Activated CD4-positive, alpha-beta memory T cell treated with anti-CD3 and anti-CD28 coated beads for 36 hours (primary cell): Measurements from ENCODE around the gene RNGTT. TPM values are rescaled to one million over a fixed set of nuclear protein-coding genes. Genes with fewer than 3 reads are reported as not detected.
"Not testable (repeated sequence)": the region's sequence is repeated elsewhere in the genome, so short reads cannot be mapped to it uniquely, and the experiment has no call there.

Experiments used
- CTCF ChIA-PET: fragments of 350-600 bp; sonication (Branson Sonifier 250); formaldehyde crosslinking; loops from one replicate; lab custom pipeline; 2021; ENCODE audit warnings: antibody characterized with exemption, inconsistent platforms; lab: Charles Lee
- POLR2A ChIA-PET: fragments of 350-600 bp; sonication (Branson Sonifier 250); formaldehyde crosslinking; loops from one replicate; lab custom pipeline; 2021; ENCODE audit warnings: antibody characterized with exemption; lab: Charles Lee
- DNase-seq: peaks from one replicate; pipeline ENCODE4 v3.0.0-alpha.2; 2020
- H3K27ac Mint-ChIP-seq: one replicate; pipeline ENCODE4 v1.8.0; 2021; ENCODE audit warnings: mixed read lengths
- H3K27me3 Mint-ChIP-seq: one replicate; pipeline ENCODE4 v1.8.0; 2021; ENCODE audit warnings: mixed read lengths
- H3K36me3 Mint-ChIP-seq: one replicate; pipeline ENCODE4 v1.8.0; 2021; ENCODE audit warnings: mixed read lengths
- H3K4me1 Mint-ChIP-seq: one replicate; pipeline ENCODE4 v1.8.0; 2021; ENCODE audit warnings: low read depth, mixed read lengths
- H3K4me3 Mint-ChIP-seq: one replicate; pipeline ENCODE4 v1.8.0; 2021; ENCODE audit warnings: mild to moderate bottlenecking, mixed read lengths
- H3K9me3 Mint-ChIP-seq: one replicate; pipeline ENCODE4 v1.8.0; 2021; ENCODE audit warnings: mixed read lengths
- intact Hi-C: fragments of 100-400 bp; cut with micrococcal nuclease; formaldehyde crosslinking; loops from one replicate; pipeline ENCODE4 v1.15.1; 2023
- total RNA-seq, 2 experiments: library from RNA; stranded (reverse); gene quantifications; one replicate each; pipeline ENCODE4 v1.2.3, GENCODE V29; 2021

The RNGTT gene
- total RNA-seq, 2 experiments from 2014 or later: 21.3 to 22.0 TPM

GRCh38 chr6:88969255-88969654 is 5.8 kb upstream of the RNGTT start:
- H3K36me3 Mint-ChIP-seq, POLR2A ChIA-PET, H3K4me3 Mint-ChIP-seq, H3K4me1 Mint-ChIP-seq, DNase-seq, H3K27ac Mint-ChIP-seq, H3K27me3 Mint-ChIP-seq, CTCF ChIA-PET: not testable (repeated sequence)
- intact Hi-C loops: loop anchor here (10.0 kb wide), 1 partner anchor 1814 kb away; the partner anchor contains the start of gene ZNF292
- H3K9me3 Mint-ChIP-seq: peaks cover 16% of the 10 kb centered on the region

GRCh38 chr6:88967891-88968290 is 4.5 kb upstream of the RNGTT start:
- Mint-ChIP-seq H3K27me3 (no peaks in the 10 kb centered on the region), H3K27ac (no peak overlapping the region), H3K36me3 (peaks cover 9% of the 10 kb centered on the region), H3K4me1 (peaks cover 13% of the 10 kb centered on the region), H3K9me3 (peaks cover 16% of the 10 kb centered on the region), H3K4me3 (no peak overlapping the region)
- intact Hi-C loops: loop anchor here (10.0 kb wide), 1 partner anchor 1813 kb away; the partner anchor contains the start of gene ZNF292
- DNase-seq: no peak
- ChIA-PET CTCF (no interaction called here), POLR2A (no interaction called here)

DNA sequence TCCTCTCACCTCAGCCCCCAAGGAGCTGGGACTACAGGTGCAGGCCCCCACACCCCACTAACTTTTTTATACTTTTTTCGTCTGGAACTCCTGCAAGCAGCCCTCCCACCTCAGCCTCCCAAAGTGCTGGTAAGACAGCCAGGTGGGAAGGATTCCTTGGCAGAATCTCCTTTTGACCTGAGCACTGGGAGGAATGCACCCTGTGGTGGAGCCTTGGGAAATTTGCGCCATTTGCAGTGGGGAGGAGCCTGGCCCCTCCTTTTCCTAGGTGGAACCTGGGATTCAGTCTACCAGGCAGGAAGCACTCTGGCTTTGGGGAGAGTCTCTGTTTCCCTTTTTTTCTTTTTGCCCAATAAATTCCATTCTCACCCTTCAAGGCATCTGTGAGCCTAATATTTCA is 2.3 kb upstream of the RNGTT start:
- no peak overlapping the region for H3K4me3 Mint-ChIP-seq
- POLR2A ChIA-PET: no interaction called here
- H3K4me1 Mint-ChIP-seq: peaks cover 26% of the 10 kb centered on the region
- intact Hi-C loops: loop anchor here (10.0 kb wide), 1 partner anchor 1811 kb away; the partner anchor contains the start of gene ZNF292
- no peaks in the 10 kb centered on the region for H3K27me3 Mint-ChIP-seq
- no peak for DNase-seq
- H3K9me3 Mint-ChIP-seq: peaks cover 16% of the 10 kb centered on the region
- CTCF ChIA-PET: no interaction called here
- no peak overlapping the region for H3K27ac Mint-ChIP-seq
- H3K36me3 Mint-ChIP-seq: peaks cover 9% of the 10 kb centered on the region

DNA sequence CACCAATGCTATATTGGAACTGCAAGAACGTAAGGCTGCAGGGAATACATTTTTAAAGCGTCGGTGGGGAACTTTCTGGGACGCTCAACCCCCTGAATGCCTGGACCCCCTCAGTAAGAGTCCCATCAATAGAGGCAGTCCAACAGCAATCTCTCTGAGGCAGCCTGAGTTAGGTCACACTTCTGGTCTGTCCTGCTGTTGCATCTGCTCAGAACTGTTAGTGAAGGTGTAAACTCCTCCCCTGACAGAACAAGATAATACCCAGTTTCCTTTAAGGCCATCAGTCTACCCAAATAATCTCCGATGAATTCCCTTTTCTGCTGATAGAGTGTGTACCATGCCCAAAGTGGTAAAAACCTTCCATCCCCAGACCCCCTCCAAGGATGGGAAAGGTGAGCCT is 1.1 kb upstream of the RNGTT start:
- Mint-ChIP-seq H3K9me3 (peaks cover 14% of the 10 kb centered on the region), H3K27me3 (no peaks in the 10 kb centered on the region), H3K4me1 (peaks cover 36% of the 10 kb centered on the region), H3K36me3 (peaks cover 9% of the 10 kb centered on the region), H3K27ac (no peak overlapping the region), H3K4me3 (peak overlapping the region; percentile 96)
- DNase-seq: no peak
- intact Hi-C loops: loop anchor here (5.0 to 10.0 kb wide), 2 partner anchors 388 to 1810 kb away; partner anchors contain the start of genes UBE2J1 and ZNF292
- ChIA-PET CTCF (interaction anchor here (1.1 to 1.5 kb wide), 2 partner anchors 181 to 407 kb away, joined by 3 to 4 read pairs; partner anchors contain the start of gene PM20D2), POLR2A (no interaction called here)

DNA sequence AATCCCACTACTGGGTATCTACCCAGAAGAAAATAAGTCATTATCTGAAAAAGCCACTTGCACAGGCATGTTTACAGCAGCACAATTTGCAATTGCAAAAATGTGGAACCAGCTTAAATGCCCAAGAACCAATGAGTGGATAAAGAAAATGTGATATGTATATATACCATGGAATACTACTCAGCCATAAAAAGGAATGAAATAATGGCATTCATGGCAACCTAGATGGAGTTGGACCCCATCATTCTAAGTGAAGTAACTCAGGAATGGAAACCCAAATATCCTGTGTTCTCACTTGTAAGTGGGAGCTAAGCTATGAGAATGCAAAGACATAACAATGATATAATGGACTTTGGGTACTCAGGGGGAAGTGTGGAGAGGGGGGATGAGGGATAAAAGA is 4.6 kb downstream of the RNGTT start:
- no peak overlapping the region for H3K27ac Mint-ChIP-seq
- H3K36me3 Mint-ChIP-seq: peaks cover 14% of the 10 kb centered on the region
- H3K27me3 Mint-ChIP-seq: no peaks in the 10 kb centered on the region
- intact Hi-C loops: no loop called here
- POLR2A ChIA-PET: no interaction called here
- H3K4me3 Mint-ChIP-seq: no peak overlapping the region
- CTCF ChIA-PET: no interaction called here
- no peak for DNase-seq
- H3K9me3 Mint-ChIP-seq: peaks cover 10% of the 10 kb centered on the region
- H3K4me1 Mint-ChIP-seq: peaks cover 50% of the 10 kb centered on the region

GRCh38 chr6:88953550-88954386 is 9.7 kb downstream of the RNGTT start:
- no peak overlapping the region for H3K27ac Mint-ChIP-seq
- intact Hi-C loops: no loop called here
- no peaks in the 10 kb centered on the region for H3K27me3 Mint-ChIP-seq
- H3K9me3 Mint-ChIP-seq: peaks cover 26% of the 10 kb centered on the region
- no peak overlapping the region for H3K4me3 Mint-ChIP-seq
- CTCF ChIA-PET: no interaction called here
- peaks cover 37% of the 10 kb centered on the region for H3K36me3 Mint-ChIP-seq
- POLR2A ChIA-PET: interaction anchor here (1.3 kb wide), 1 partner anchor 9 kb away, joined by 5 read pairs; the partner anchor contains the start of gene RNGTT
- H3K4me1 Mint-ChIP-seq: peaks cover 28% of the 10 kb centered on the region
- no peak for DNase-seq

- POLR2A ChIA-PET: interaction anchor here (1.3 kb wide), 1 partner anchor 11 kb away, joined by 5 read pairs; the partner anchor contains the start of gene RNGTT
These were observed 11.2 kb downstream of the RNGTT start for GRCh38 chr6:88952065-88952704.

DNA sequence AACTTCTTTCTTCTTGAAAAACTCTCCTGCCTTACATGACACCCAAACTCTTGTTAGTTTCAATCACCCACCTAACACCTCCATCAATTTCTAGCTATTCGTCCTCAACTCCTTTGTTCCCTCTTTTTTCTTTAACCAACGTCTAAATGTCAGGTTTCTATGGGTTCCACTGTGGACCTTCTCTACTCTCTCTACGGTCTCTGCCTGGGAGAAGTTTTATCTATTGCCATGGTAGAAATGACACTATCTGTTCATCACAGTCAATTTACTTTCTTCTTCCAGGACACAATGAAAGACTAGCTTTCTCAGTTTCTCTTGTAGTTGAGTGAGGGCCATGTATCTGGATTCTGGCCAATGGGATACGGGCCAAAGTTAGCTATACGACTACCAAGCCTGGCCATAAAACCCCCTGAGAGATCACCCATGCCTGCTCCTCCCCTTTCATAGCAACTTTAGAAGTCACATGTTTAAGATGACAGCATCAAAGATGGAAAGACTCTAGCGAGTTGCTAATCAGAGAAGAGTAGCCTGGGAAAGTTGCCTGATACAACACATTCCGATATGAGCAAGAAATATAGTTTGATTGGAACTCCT is 17.9 kb downstream of the RNGTT start:
- ChIA-PET CTCF (no interaction called here), POLR2A (no interaction called here)
- no peaks in the 10 kb centered on the region for H3K27me3 Mint-ChIP-seq
- H3K36me3 Mint-ChIP-seq: peaks cover 7% of the 10 kb centered on the region
- no peak overlapping the region for H3K27ac Mint-ChIP-seq
- peaks cover 6% of the 10 kb centered on the region for H3K4me1 Mint-ChIP-seq
- DNase-seq: no peak
- intact Hi-C loops: no loop called here
- H3K4me3 Mint-ChIP-seq: no peak overlapping the region
- H3K9me3 Mint-ChIP-seq: no peaks in the 10 kb centered on the region

More at GRCh38 chr6:88952065-88952704, 11.2 kb downstream of the RNGTT start:
- H3K9me3 Mint-ChIP-seq: peaks cover 26% of the 10 kb centered on the region
- DNase-seq: no peak
- peaks cover 34% of the 10 kb centered on the region for H3K36me3 Mint-ChIP-seq
- no peak overlapping the region for H3K4me3 Mint-ChIP-seq
- no peak overlapping the region for H3K27ac Mint-ChIP-seq
- CTCF ChIA-PET: no interaction called here
- no peaks in the 10 kb centered on the region for H3K27me3 Mint-ChIP-seq
- peaks cover 15% of the 10 kb centered on the region for H3K4me1 Mint-ChIP-seq
- intact Hi-C loops: no loop called here

DNA sequence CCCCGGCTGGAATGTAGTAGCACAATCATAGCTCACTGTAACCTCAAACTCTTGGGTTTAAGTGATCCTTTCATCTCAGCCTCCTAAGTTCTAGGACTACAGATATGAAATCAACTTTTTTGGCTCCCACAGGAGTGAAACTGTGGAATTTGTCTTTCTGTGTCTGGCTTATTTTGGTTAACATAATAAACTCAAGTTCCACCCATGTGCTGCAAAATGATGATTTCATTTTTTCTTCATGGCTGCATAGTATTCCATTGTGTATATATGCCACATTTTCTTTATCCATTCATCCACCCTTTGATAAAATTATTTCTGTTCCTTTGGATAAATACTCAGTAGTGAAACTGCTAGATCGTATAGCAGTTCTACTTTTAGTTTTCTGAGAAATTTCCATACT is 29.9 kb downstream of the RNGTT start:
- Mint-ChIP-seq H3K36me3 (peaks cover 80% of the 10 kb centered on the region), H3K27me3 (no peaks in the 10 kb centered on the region), H3K27ac (no peak overlapping the region), H3K4me1 (no peaks in the 10 kb centered on the region), H3K9me3 (peaks cover 40% of the 10 kb centered on the region), H3K4me3 (no peak overlapping the region)
- ChIA-PET CTCF (no interaction called here), POLR2A (no interaction called here)
- DNase-seq: no peak
- intact Hi-C loops: no loop called here

- POLR2A ChIA-PET, DNase-seq, H3K27me3 Mint-ChIP-seq, CTCF ChIA-PET, H3K4me1 Mint-ChIP-seq, intact Hi-C loops, H3K4me3 Mint-ChIP-seq, H3K27ac Mint-ChIP-seq: not testable (repeated sequence)
- Mint-ChIP-seq H3K9me3 (peaks cover 40% of the 10 kb centered on the region), H3K36me3 (peaks cover 68% of the 10 kb centered on the region)
These were observed 31.4 kb downstream of the RNGTT start for GRCh38 chr6:88932019-88932418.

GRCh38 chr6:88922775-88923548 is 40.5 kb downstream of the RNGTT start:
- ChIA-PET POLR2A (no interaction called here), CTCF (interaction anchor here (0.6 kb wide), 1 partner anchor 503 kb away, joined by 3 read pairs; no protein-coding TSS in a partner anchor)
- Mint-ChIP-seq H3K4me1 (no peaks in the 10 kb centered on the region), H3K27ac (no peak overlapping the region), H3K36me3 (peaks cover 33% of the 10 kb centered on the region), H3K4me3 (no peak overlapping the region), H3K9me3 (no peaks in the 10 kb centered on the region), H3K27me3 (no peaks in the 10 kb centered on the region)
- DNase-seq: no peak
- intact Hi-C loops: no loop called here
